ENCODE results near the gene TOP2B. TPM values are rescaled to one million over a fixed set of nuclear protein-coding genes. Genes with fewer than 3 reads are reported as not detected.

TOP2B gene
- polyA plus RNA-seq, 1 experiment: 13.6 TPM

GRCh38 chr3:25707268-25707926 is 42.7 kb upstream of the TOP2B start:
- ChIA-PET CTCF (interaction anchor here (1.1 kb wide), 1 partner anchor 10 kb away, joined by 3 read pairs; no protein-coding TSS in a partner anchor), POLR2A (no interaction called here)
- TF ChIP-seq, protein P1, sequence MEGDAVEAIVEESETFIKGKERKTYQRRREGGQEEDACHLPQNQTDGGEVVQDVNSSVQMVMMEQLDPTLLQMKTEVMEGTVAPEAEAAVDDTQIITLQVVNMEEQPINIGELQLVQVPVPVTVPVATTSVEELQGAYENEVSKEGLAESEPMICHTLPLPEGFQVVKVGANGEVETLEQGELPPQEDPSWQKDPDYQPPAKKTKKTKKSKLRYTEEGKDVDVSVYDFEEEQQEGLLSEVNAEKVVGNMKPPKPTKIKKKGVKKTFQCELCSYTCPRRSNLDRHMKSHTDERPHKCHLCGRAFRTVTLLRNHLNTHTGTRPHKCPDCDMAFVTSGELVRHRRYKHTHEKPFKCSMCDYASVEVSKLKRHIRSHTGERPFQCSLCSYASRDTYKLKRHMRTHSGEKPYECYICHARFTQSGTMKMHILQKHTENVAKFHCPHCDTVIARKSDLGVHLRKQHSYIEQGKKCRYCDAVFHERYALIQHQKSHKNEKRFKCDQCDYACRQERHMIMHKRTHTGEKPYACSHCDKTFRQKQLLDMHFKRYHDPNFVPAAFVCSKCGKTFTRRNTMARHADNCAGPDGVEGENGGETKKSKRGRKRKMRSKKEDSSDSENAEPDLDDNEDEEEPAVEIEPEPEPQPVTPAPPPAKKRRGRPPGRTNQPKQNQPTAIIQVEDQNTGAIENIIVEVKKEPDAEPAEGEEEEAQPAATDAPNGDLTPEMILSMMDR (IDR thresholded peaks at IDR 0.05; ENCODE audit: insufficient read depth, low read depth, low read length): no peak
- Histone ChIP-seq H3K36me3 (ENCODE audit: control insufficient read depth, insufficient read depth, low read length) (no peaks in the 10 kb centered on the region), H3K4me3 (ENCODE audit: low read depth, low read length) (no peak overlapping the region), H3K27me3 (ENCODE audit: control insufficient read depth, insufficient read depth, low read length) (no peaks in the 10 kb centered on the region)
- no peak for DNase-seq (ENCODE audit: low read depth)

GRCh38 chr3:25706213-25706612 is 41.5 kb upstream of the TOP2B start:
- TF ChIP-seq, protein P1 (IDR thresholded peaks at IDR 0.05; ENCODE audit: insufficient read depth, low read depth, low read length): no peak
- DNase-seq (ENCODE audit: low read depth): no peak
- Histone ChIP-seq H3K36me3 (ENCODE audit: control insufficient read depth, insufficient read depth, low read length) (no peaks in the 10 kb centered on the region), H3K27me3 (ENCODE audit: control insufficient read depth, insufficient read depth, low read length) (no peaks in the 10 kb centered on the region), H3K4me3 (ENCODE audit: low read depth, low read length) (no peak overlapping the region)
- ChIA-PET CTCF (interaction anchor here (1.1 kb wide), 1 partner anchor 9 kb away, joined by 3 read pairs; no protein-coding TSS in a partner anchor), POLR2A (no interaction called here)

- ChIA-PET CTCF (interaction anchor here (0.9 to 1.2 kb wide), 2 partner anchors 9 to 15 kb away, joined by 3 read pairs; no protein-coding TSS in a partner anchor), POLR2A (no interaction called here)
- Histone ChIP-seq H3K4me3 (ENCODE audit: low read depth, low read length) (no peak overlapping the region), H3K27me3 (ENCODE audit: control insufficient read depth, insufficient read depth, low read length) (no peaks in the 10 kb centered on the region), H3K36me3 (ENCODE audit: control insufficient read depth, insufficient read depth, low read length) (no peaks in the 10 kb centered on the region)
- no peak for DNase-seq (ENCODE audit: low read depth)
- TF ChIP-seq, protein P1 (IDR thresholded peaks at IDR 0.05; ENCODE audit: insufficient read depth, low read depth, low read length): no peak
These were observed 32.8 kb upstream of the TOP2B start for GRCh38 chr3:25697553-25697952.

DNA sequence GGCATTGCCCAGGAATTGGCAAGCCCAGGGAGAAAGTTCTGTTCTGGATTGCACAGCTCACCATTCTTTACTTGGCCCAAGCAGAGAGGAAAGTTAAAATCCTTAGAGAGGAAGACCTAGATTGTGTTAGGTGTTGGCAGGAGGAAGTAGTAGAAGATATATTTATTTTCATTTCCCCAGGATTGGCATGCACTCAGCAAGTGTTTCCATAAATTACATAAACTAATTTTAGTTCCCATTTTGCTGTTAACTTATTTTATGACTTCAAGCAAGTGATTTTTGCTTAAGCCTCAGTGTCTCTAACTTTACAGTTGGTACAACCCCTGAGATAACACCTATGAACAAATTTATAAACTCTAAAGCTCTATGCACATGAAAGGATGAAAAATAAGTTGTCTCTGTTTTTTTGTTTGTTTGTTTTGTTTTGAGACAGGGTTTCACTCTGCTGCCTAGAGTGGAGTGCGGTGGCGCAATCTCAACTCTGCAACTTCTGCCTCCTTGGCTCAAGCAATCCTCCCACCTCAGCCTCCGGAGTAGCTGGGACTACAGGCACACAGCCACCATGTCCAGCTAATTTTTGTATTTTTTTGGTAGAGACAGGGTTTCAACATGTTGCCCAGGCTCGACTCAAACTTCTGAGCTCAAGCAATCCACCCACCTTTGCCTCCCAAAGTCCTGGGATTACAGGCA is 31.2 kb upstream of the TOP2B start:
- TF ChIP-seq, protein P1 (IDR thresholded peaks at IDR 0.05; ENCODE audit: insufficient read depth, low read depth, low read length): no peak
- DNase-seq (ENCODE audit: low read depth): no peak
- ChIA-PET POLR2A (no interaction called here), CTCF (no interaction called here)
- H3K36me3 ChIP-seq (ENCODE audit: control insufficient read depth, insufficient read depth, low read length): no peaks in the 10 kb centered on the region
- no peaks in the 10 kb centered on the region for H3K27me3 ChIP-seq (ENCODE audit: control insufficient read depth, insufficient read depth, low read length)
- H3K4me3 ChIP-seq (ENCODE audit: low read depth, low read length): no peak overlapping the region

DNA sequence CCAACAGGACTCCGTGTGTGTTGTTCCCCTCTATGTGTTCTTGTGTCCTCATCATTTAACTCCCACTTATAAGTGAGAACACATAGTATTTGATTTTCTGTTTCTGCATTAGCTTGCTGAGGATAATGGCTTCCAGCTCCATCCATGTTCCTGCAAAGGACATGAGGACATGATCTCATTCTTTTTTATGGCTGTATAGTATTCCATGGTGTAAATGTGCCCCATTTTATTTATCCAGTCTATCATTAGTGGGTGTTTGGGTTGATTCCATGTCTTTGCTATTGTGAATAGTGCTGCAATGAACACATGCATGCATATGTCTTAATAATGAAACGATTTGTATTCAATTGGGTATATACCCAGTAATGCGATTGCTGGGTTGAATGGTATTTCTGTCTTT is 28.5 kb upstream of the TOP2B start:
- TF ChIP-seq, protein P1 (IDR thresholded peaks at IDR 0.05; ENCODE audit: insufficient read depth, low read depth, low read length): no peak
- no peak for DNase-seq (ENCODE audit: low read depth)
- no peaks in the 10 kb centered on the region for H3K36me3 ChIP-seq (ENCODE audit: control insufficient read depth, insufficient read depth, low read length)
- ChIA-PET CTCF (no interaction called here), POLR2A (no interaction called here)
- no peaks in the 10 kb centered on the region for H3K27me3 ChIP-seq (ENCODE audit: control insufficient read depth, insufficient read depth, low read length)
- no peak overlapping the region for H3K4me3 ChIP-seq (ENCODE audit: low read depth, low read length)
